Right cardiac atrium (tissue), 5 donors: Measurements from ENCODE around the gene FNIP1. TPM values are rescaled to one million over a fixed set of nuclear protein-coding genes. Genes with fewer than 3 reads are reported as not detected.

Experiments used
- ATAC-seq, 2 donors: fragments of 200-7000 bp; cut with Tn5 transposase; one replicate each; pipeline versions ENCODE4 v1.8.0 to v1.9.1; 2020; ENCODE audit warnings: moderate library complexity in 2 of 2, mild to moderate bottlenecking in 1 of 2
- DNase-seq, 3 donors: peaks; one replicate each; pipeline ENCODE4 v3.0.0-alpha.2; 2020
- H3K27ac ChIP-seq: one replicate; pipeline ENCODE4 v1.5.1; 2013; ENCODE audit warnings: mild to moderate bottlenecking, low read length, control low read depth, moderate library complexity
- H3K27me3 ChIP-seq: one replicate; pipeline ENCODE4 v1.6.1; 2013; ENCODE audit not compliant: control insufficient read depth, insufficient read depth
- H3K4me1 ChIP-seq: one replicate; pipeline ENCODE4 v1.6.1; 2013; ENCODE audit warnings: low read length; ENCODE audit not compliant: control insufficient read depth, insufficient read depth
- H3K4me3 ChIP-seq: one replicate; pipeline ENCODE4 v1.5.1; 2013; ENCODE audit warnings: low read length, control low read depth
- H3K9me3 ChIP-seq: one replicate; pipeline ENCODE4 v1.6.1; 2013; ENCODE audit warnings: low read length; ENCODE audit not compliant: control insufficient read depth
- WGBS: extraction: QIAGEN DNeasy Blood & Tissue Kit; methylation state at CpG from one replicate; pipeline ENCODE4 v1.1.7; 2013; 5-methylcytosine and 5-hydroxymethylcytosine counted together
- intact Hi-C, 4 donors: fragments of 100-400 bp; cut with DNase I; formaldehyde crosslinking; loops; one replicate each; pipeline versions ENCODE4 v1.11.0 to v1.14.0; 2022 to 2023
- polyA plus RNA-seq: library from polyadenylated mRNA; stranded (reverse); fragments of 200-250 nt; gene quantifications from one replicate; pipeline ENCODE4 v1.2.3, GENCODE V29; 2013
- total RNA-seq, 4 donors: library from RNA; stranded (reverse); fragmentation: NEBNext Ultra II Directional; extraction: Animal tissue kit (Norgen Biotek cat#: 25700); gene quantifications; one replicate each; pipeline ENCODE4 v1.2.1, GENCODE V29; 2021
- donor health status: healthy with polysubstance abuse.
- donor health status: DM: no; HTN: yes; CAD: no.
- donor health status: DM: no; HTN: no; CAD: no.
- donor health status: DM: no; HTN: yes; CAD: no; lungs with severe emphysema.
- donor health status: DM: yes; HTN: yes; CAD: no.

FNIP1 gene
- total and polyA plus RNA-seq, 5 donors = 5.8 to 35.8 (median 29.7) TPM

DNA sequence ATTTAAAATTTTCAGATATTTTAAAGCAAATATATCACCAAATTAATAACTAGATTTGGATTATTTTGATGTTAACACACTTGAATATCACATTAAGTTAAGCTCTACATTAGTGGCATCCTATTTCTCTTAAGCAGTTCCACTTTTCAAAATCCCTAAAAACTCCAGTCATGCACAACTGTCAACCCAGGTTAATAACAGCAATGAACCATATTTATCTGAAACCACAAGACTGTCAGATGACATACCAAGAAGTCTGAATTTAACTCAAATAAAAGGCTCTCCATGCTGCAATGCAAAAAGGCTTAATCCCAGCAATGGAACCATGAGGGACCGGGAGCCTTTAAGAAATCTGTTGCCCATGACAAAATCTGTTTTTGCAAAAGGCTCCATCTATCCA, 27.5 kb downstream of the FNIP1 start:
- DNase-seq = no peak
- H3K27ac ChIP-seq = no peak overlapping the region
- intact Hi-C loops = no loop called here
- no peaks in the 10 kb centered on the region for H3K9me3 ChIP-seq
- H3K27me3 ChIP-seq = no peaks in the 10 kb centered on the region
- peaks cover 3% of the 10 kb centered on the region for H3K4me1 ChIP-seq
- WGBS = 88% methylated on average over 1 of the region's 1 CpG
- no peak overlapping the region for H3K4me3 ChIP-seq
- no peak for ATAC-seq

- Histone ChIP-seq H3K27me3 (no peaks in the 10 kb centered on the region), H3K4me1 (peaks cover 3% of the 10 kb centered on the region), H3K27ac (no peak overlapping the region), H3K4me3 (no peak overlapping the region), H3K9me3 (no peaks in the 10 kb centered on the region)
- intact Hi-C loops = no loop called here
- no peak for DNase-seq
- no peak for ATAC-seq
Observed at GRCh38 chr5:131767891-131768290, 28.9 kb downstream of the FNIP1 start.

DNA sequence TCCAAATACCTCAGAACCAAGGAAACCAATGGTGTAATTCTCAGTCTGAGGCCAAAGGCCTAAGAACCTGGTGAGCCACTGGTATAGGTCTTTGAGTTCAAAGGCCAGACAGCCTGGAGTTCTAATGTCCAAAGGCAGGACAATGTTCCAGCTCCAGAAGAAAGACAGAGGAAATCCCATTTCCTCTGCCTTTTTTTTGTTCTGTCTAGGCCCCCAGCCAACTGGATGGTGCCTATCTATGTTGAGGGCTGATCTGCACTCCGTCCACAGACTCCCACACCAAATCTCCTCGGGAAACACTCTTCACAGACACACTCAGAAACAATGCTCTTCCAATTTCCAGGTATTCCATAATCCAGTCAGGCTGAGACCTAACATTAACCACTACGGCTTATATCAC, 30.1 kb downstream of the FNIP1 start:
- peak in 1 of 3 donors; percentile 34 for DNase-seq
- peaks cover 3% of the 10 kb centered on the region for H3K4me1 ChIP-seq
- no peaks in the 10 kb centered on the region for H3K27me3 ChIP-seq
- 34% methylated on average over 3 of the region's 3 CpGs for WGBS
- no peak overlapping the region for H3K4me3 ChIP-seq
- no peaks in the 10 kb centered on the region for H3K9me3 ChIP-seq
- ATAC-seq = peak; percentile 69 to 90
- intact Hi-C loops = no loop called here
- no peak overlapping the region for H3K27ac ChIP-seq

- 84% methylated on average over 1 of the region's 1 CpG for WGBS
- peaks cover 3% of the 10 kb centered on the region for H3K4me1 ChIP-seq
- intact Hi-C loops = no loop called here
Observed at GRCh38 chr5:131765261-131765660, 31.6 kb downstream of the FNIP1 start.

GRCh38 chr5:131763968-131764367, 32.8 kb downstream of the FNIP1 start:
- DNase-seq = no peak
- Histone ChIP-seq H3K27ac (no peak overlapping the region), H3K27me3 (no peaks in the 10 kb centered on the region), H3K4me1 (peaks cover 3% of the 10 kb centered on the region), H3K4me3 (no peak overlapping the region), H3K9me3 (no peaks in the 10 kb centered on the region)
- intact Hi-C loops = no loop called here
- ATAC-seq = no peak
- WGBS = 96% methylated on average over 3 of the region's 3 CpGs

More at GRCh38 chr5:131765261-131765660, 31.6 kb downstream of the FNIP1 start:
- no peak for DNase-seq
- no peak for ATAC-seq
- Histone ChIP-seq H3K9me3 (no peaks in the 10 kb centered on the region), H3K27me3 (no peaks in the 10 kb centered on the region), H3K27ac (no peak overlapping the region), H3K4me3 (no peak overlapping the region)

- ATAC-seq = no peak
- H3K4me3 ChIP-seq = no peak overlapping the region
- intact Hi-C loops = no loop called here
- H3K4me1 ChIP-seq = no peaks in the 10 kb centered on the region
- H3K27me3 ChIP-seq = no peaks in the 10 kb centered on the region
- no peak overlapping the region for H3K27ac ChIP-seq
- DNase-seq = no peak
- no peaks in the 10 kb centered on the region for H3K9me3 ChIP-seq
- WGBS = 62% methylated on average over 2 of the region's 2 CpGs
Observed at GRCh38 chr5:131760793-131761192, 36.0 kb downstream of the FNIP1 start.

GRCh38 chr5:131759704-131760103, 37.1 kb downstream of the FNIP1 start:
- WGBS = 97% methylated on average over 1 of the region's 1 CpG
- intact Hi-C loops = no loop called here
- no peaks in the 10 kb centered on the region for H3K9me3 ChIP-seq

GRCh38 chr5:131758520-131758900, 38.3 kb downstream of the FNIP1 start:
- Histone ChIP-seq H3K27ac (peak overlapping the region; percentile 50), H3K4me1 (peaks cover 2% of the 10 kb centered on the region), H3K9me3 (no peaks in the 10 kb centered on the region), H3K4me3 (no peak overlapping the region), H3K27me3 (no peaks in the 10 kb centered on the region)
- intact Hi-C loops = no loop called here
- no peak for DNase-seq
- peak; percentile 78 to 87 for ATAC-seq
- 17% methylated on average over 3 of the region's 3 CpGs for WGBS

More at GRCh38 chr5:131759704-131760103, 37.1 kb downstream of the FNIP1 start:
- H3K27ac ChIP-seq = no peak overlapping the region
- ATAC-seq (no peak), DNase-seq (no peak)
- no peak overlapping the region for H3K4me3 ChIP-seq
- no peaks in the 10 kb centered on the region for H3K27me3 ChIP-seq
- no peaks in the 10 kb centered on the region for H3K4me1 ChIP-seq

- Histone ChIP-seq H3K9me3 (no peaks in the 10 kb centered on the region), H3K4me1 (peaks cover 2% of the 10 kb centered on the region), H3K27ac (peak overlapping the region; percentile 68), H3K27me3 (no peaks in the 10 kb centered on the region), H3K4me3 (no peak overlapping the region)
- WGBS = 83% methylated on average over 1 of the region's 1 CpG
- intact Hi-C loops = no loop called here
- DNase-seq = no peak
- peak in 1 of 2 donors; percentile 23 for ATAC-seq
Observed at GRCh38 chr5:131757830-131758519, 38.8 kb downstream of the FNIP1 start.

- Histone ChIP-seq H3K9me3 (no peaks in the 10 kb centered on the region), H3K4me3 (no peak overlapping the region), H3K27ac (peak overlapping the region; percentile 48), H3K4me1 (peaks cover 2% of the 10 kb centered on the region), H3K27me3 (no peaks in the 10 kb centered on the region)
- ATAC-seq (no peak), DNase-seq (no peak)
- WGBS = 16% methylated on average over 1 of the region's 1 CpG
- intact Hi-C loops = no loop called here
Observed at GRCh38 chr5:131756942-131757341, 39.9 kb downstream of the FNIP1 start.

GRCh38 chr5:131754363-131754762, 42.5 kb downstream of the FNIP1 start:
- peaks cover 3% of the 10 kb centered on the region for H3K4me1 ChIP-seq
- DNase-seq = no peak
- intact Hi-C loops = no loop called here
- H3K9me3 ChIP-seq = no peaks in the 10 kb centered on the region
- ATAC-seq = no peak
- H3K27ac ChIP-seq = no peak overlapping the region
- H3K4me3 ChIP-seq = no peak overlapping the region
- WGBS = 70% methylated on average over 1 of the region's 1 CpG
- no peaks in the 10 kb centered on the region for H3K27me3 ChIP-seq

- H3K4me1 ChIP-seq = peaks cover 3% of the 10 kb centered on the region
- 95% methylated on average over 2 of the region's 2 CpGs for WGBS
- H3K9me3 ChIP-seq = no peaks in the 10 kb centered on the region
- no peak for ATAC-seq
- no peak overlapping the region for H3K4me3 ChIP-seq
- H3K27ac ChIP-seq = no peak overlapping the region
- DNase-seq = no peak
- no peaks in the 10 kb centered on the region for H3K27me3 ChIP-seq
- intact Hi-C loops = no loop called here
Observed at GRCh38 chr5:131751506-131751905, 45.3 kb downstream of the FNIP1 start.
